HUES48 (cell line): ENCODE results near the gene ST6GALNAC3.

Experiments used
- H3K27ac ChIP-seq: one replicate; pipeline ENCODE4 v1.7.0; 2013; ENCODE audit warnings: low read depth, low read length, inconsistent platforms
- H3K27me3 ChIP-seq: 2 replicates; pipeline ENCODE4 v1.6.1; 2013; ENCODE audit warnings: mild to moderate bottlenecking, low read length; ENCODE audit not compliant: control insufficient read depth, insufficient read depth
- H3K36me3 ChIP-seq: 2 replicates; pipeline ENCODE4 v1.6.1; 2013; ENCODE audit warnings: low read length; ENCODE audit not compliant: control insufficient read depth, insufficient read depth
- H3K4me1 ChIP-seq: 2 replicates; pipeline ENCODE4 v1.6.1; 2013; ENCODE audit warnings: mild to moderate bottlenecking, low read length; ENCODE audit not compliant: control insufficient read depth, insufficient read depth
- H3K4me3 ChIP-seq: 2 replicates; pipeline ENCODE4 v1.5.1; 2013; ENCODE audit warnings: mild to moderate bottlenecking, low read depth, low read length
- H3K9ac ChIP-seq: 2 replicates; pipeline ENCODE4 v1.6.1; 2013; ENCODE audit warnings: mild to moderate bottlenecking, low read depth, low read length, moderate library complexity
- H3K9me3 ChIP-seq: 2 replicates; pipeline ENCODE4 v1.6.1; 2013; ENCODE audit warnings: low read length; ENCODE audit not compliant: control insufficient read depth, insufficient read depth

The ST6GALNAC3 gene

GRCh38 chr1:76125473-76126219 lies 51.1 kb downstream of the ST6GALNAC3 start:
- no peak overlapping the region for H3K27ac ChIP-seq

GRCh38 chr1:76128096-76128495 lies 53.5 kb downstream of the ST6GALNAC3 start:
- Histone ChIP-seq H3K27ac (no peak overlapping the region), H3K4me1 (0 out of 2 replicates have a peak, but pooled peaks cover 8% of the 10 kb centered on the region), H3K9ac (no peak overlapping the region), H3K9me3 (no peaks in the 10 kb centered on the region), H3K36me3 (0 out of 2 replicates have a peak, but pooled peaks cover 7% of the 10 kb centered on the region), H3K27me3 (no peaks in the 10 kb centered on the region), H3K4me3 (no peak overlapping the region)

More at GRCh38 chr1:76125473-76126219, 51.1 kb downstream of the ST6GALNAC3 start:
- Histone ChIP-seq H3K9ac (no peak overlapping the region), H3K36me3 (0 out of 2 replicates have a peak, but pooled peaks cover 7% of the 10 kb centered on the region), H3K27me3 (no peaks in the 10 kb centered on the region), H3K4me1 (0 out of 2 replicates have a peak, but pooled peaks cover 8% of the 10 kb centered on the region), H3K4me3 (no peak overlapping the region), H3K9me3 (no peaks in the 10 kb centered on the region)

- Histone ChIP-seq H3K27me3 (no peaks in the 10 kb centered on the region), H3K9ac (no peak overlapping the region), H3K36me3 (0 out of 2 replicates have a peak, but pooled peaks cover 7% of the 10 kb centered on the region), H3K9me3 (no peaks in the 10 kb centered on the region), H3K27ac (no peak overlapping the region), H3K4me3 (no peak overlapping the region), H3K4me1 (0 out of 2 replicates have a peak, but pooled peaks cover 8% of the 10 kb centered on the region)
Measured at GRCh38 chr1:76129731-76130130, 55.2 kb downstream of the ST6GALNAC3 start.

- Histone ChIP-seq H3K36me3 (0 out of 2 replicates have a peak, but pooled peaks cover 7% of the 10 kb centered on the region), H3K27me3 (no peaks in the 10 kb centered on the region), H3K9me3 (no peaks in the 10 kb centered on the region), H3K27ac (no peak overlapping the region), H3K4me1 (0 out of 2 replicates have a peak, but pooled peaks cover 8% of the 10 kb centered on the region), H3K9ac (no peak overlapping the region), H3K4me3 (no peak overlapping the region)
Measured at GRCh38 chr1:76130992-76131391, 56.4 kb downstream of the ST6GALNAC3 start.

GRCh38 chr1:76133977-76134376 lies 59.4 kb downstream of the ST6GALNAC3 start:
- no peak overlapping the region for H3K27ac ChIP-seq
- 0 out of 2 replicates have a peak, but pooled peaks cover 8% of the 10 kb centered on the region for H3K4me1 ChIP-seq
- H3K27me3 ChIP-seq: no peaks in the 10 kb centered on the region
- no peak overlapping the region for H3K4me3 ChIP-seq
- H3K36me3 ChIP-seq: no peaks in the 10 kb centered on the region
- H3K9me3 ChIP-seq: no peaks in the 10 kb centered on the region
- no peak overlapping the region for H3K9ac ChIP-seq

- Histone ChIP-seq H3K27me3 (no peaks in the 10 kb centered on the region), H3K4me1 (peaks cover 8% of the 10 kb centered on the region; the same call in 1 of the 2 replicates), H3K9ac (no peak overlapping the region), H3K9me3 (no peaks in the 10 kb centered on the region), H3K27ac (no peak overlapping the region), H3K4me3 (no peak overlapping the region), H3K36me3 (no peaks in the 10 kb centered on the region)
Measured at GRCh38 chr1:76135835-76136234, 61.3 kb downstream of the ST6GALNAC3 start.

- Histone ChIP-seq H3K4me3 (no peak overlapping the region), H3K36me3 (no peaks in the 10 kb centered on the region), H3K9ac (no peak overlapping the region), H3K9me3 (no peaks in the 10 kb centered on the region), H3K4me1 (peaks cover 17% of the 10 kb centered on the region), H3K27me3 (no peaks in the 10 kb centered on the region), H3K27ac (no peak overlapping the region)
Measured at GRCh38 chr1:76136894-76137293, 62.3 kb downstream of the ST6GALNAC3 start.

- no peak overlapping the region for H3K27ac ChIP-seq
- no peaks in the 10 kb centered on the region for H3K27me3 ChIP-seq
- H3K4me1 ChIP-seq: peaks cover 22% of the 10 kb centered on the region
- no peaks in the 10 kb centered on the region for H3K9me3 ChIP-seq
- H3K9ac ChIP-seq: no peak overlapping the region
- no peaks in the 10 kb centered on the region for H3K36me3 ChIP-seq
- no peak overlapping the region for H3K4me3 ChIP-seq
Measured at GRCh38 chr1:76137746-76138145, 63.2 kb downstream of the ST6GALNAC3 start.

- Histone ChIP-seq H3K27me3 (no peaks in the 10 kb centered on the region), H3K27ac (no peak overlapping the region), H3K36me3 (no peaks in the 10 kb centered on the region), H3K4me3 (no peak overlapping the region), H3K4me1 (peaks cover 22% of the 10 kb centered on the region), H3K9ac (no peak overlapping the region), H3K9me3 (no peaks in the 10 kb centered on the region)
Measured at GRCh38 chr1:76138217-76138616, 63.7 kb downstream of the ST6GALNAC3 start.

- Histone ChIP-seq H3K27me3 (no peaks in the 10 kb centered on the region), H3K9ac (no peak overlapping the region), H3K36me3 (no peaks in the 10 kb centered on the region), H3K4me3 (no peak overlapping the region), H3K4me1 (peaks cover 22% of the 10 kb centered on the region), H3K27ac (peak overlapping the region; percentile 11), H3K9me3 (no peaks in the 10 kb centered on the region)
Measured at GRCh38 chr1:76140227-76140626, 65.7 kb downstream of the ST6GALNAC3 start.

GRCh38 chr1:76141929-76142328 lies 67.4 kb downstream of the ST6GALNAC3 start:
- no peak overlapping the region for H3K27ac ChIP-seq
- H3K9ac ChIP-seq: no peak overlapping the region
- H3K36me3 ChIP-seq: no peaks in the 10 kb centered on the region
- peaks cover 22% of the 10 kb centered on the region for H3K4me1 ChIP-seq
- H3K9me3 ChIP-seq: no peaks in the 10 kb centered on the region
- H3K27me3 ChIP-seq: no peaks in the 10 kb centered on the region
- no peak overlapping the region for H3K4me3 ChIP-seq
